ENCODE measurements around the gene IL1RL1.

The IL1RL1 gene

DNA sequence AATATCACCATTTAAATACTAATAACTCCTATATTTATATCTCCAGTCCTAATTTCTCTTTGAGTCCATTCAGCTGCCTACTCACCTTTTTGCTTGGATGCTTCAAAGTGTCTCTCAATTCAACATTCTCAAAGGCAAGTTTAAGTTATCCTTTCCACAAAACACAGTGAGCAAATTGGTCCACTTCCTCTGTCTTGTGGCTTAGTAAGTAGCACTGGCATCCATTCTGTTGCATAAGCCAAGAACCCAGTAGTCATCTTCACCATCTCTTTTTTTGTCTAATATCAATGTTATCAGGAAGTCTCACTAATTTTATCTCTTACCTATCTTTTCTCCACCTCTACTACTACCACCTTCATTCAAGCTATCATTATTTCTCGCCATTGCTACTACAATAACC, 27.4 kb upstream of the IL1RL1 start:
- H3K27me3 Mint-ChIP-seq = no peaks in the 10 kb centered on the region
- H3K9me3 Mint-ChIP-seq = no peaks in the 10 kb centered on the region
- H3K4me3 Mint-ChIP-seq = no peak overlapping the region
- H3K4me1 Mint-ChIP-seq (ENCODE audit: low read depth) = no peaks in the 10 kb centered on the region
- H3K36me3 Mint-ChIP-seq (ENCODE audit: low read depth) = no peaks in the 10 kb centered on the region
- H3K27ac Mint-ChIP-seq = no peak overlapping the region

DNA sequence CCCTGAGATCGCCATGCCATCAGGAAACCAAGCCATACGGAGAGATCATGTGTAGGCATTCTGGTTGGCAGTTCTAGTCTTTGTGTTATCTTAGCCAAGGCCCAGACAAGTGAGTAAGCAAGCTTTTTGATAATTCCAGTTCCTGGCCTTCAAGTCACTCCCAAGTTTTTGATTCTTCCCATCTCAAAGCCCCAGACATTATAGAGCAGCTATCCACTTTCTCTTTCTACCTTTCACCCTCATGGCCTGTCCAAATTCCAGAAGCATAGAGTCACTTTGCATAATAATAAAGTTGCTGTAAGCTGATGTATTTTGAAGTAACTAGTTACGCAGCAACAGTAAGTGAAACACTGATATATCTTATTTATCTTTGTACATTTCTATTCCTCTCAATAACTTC, 26.8 kb upstream of the IL1RL1 start:
- Mint-ChIP-seq H3K4me1 (ENCODE audit: low read depth) (no peaks in the 10 kb centered on the region), H3K9me3 (no peaks in the 10 kb centered on the region), H3K27ac (no peak overlapping the region), H3K4me3 (no peak overlapping the region), H3K27me3 (peaks cover 1% of the 10 kb centered on the region), H3K36me3 (ENCODE audit: low read depth) (no peaks in the 10 kb centered on the region)

- Mint-ChIP-seq H3K27ac (no peak overlapping the region), H3K4me1 (ENCODE audit: low read depth) (no peaks in the 10 kb centered on the region), H3K9me3 (no peaks in the 10 kb centered on the region), H3K4me3 (no peak overlapping the region), H3K27me3 (peaks cover 4% of the 10 kb centered on the region), H3K36me3 (ENCODE audit: low read depth) (no peaks in the 10 kb centered on the region)
Observed at GRCh38 chr2:102285368-102285767, 26.0 kb upstream of the IL1RL1 start.

DNA sequence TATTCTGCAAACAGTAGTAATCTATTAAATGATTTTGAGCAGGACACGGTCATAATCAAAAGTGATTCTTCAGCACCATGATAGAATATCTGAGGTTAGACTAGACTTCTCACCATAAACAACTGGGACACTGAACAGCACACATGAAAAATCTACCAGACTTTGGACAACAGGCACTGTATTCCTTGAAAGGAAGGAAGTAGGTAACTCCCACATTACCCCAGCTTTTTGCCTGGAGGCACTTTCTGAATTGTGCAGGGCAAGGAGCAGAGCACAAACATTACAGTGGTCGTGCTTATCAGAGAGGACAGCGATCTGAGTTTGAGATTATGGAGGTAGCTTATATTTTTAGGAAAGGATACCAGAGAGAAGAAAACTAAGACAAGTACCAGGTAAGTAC, 25.3 kb upstream of the IL1RL1 start:
- H3K9me3 Mint-ChIP-seq = no peaks in the 10 kb centered on the region
- H3K4me1 Mint-ChIP-seq (ENCODE audit: low read depth) = peaks cover 4% of the 10 kb centered on the region
- H3K4me3 Mint-ChIP-seq = no peak overlapping the region
- peaks cover 4% of the 10 kb centered on the region for H3K27me3 Mint-ChIP-seq
- no peak overlapping the region for H3K27ac Mint-ChIP-seq
- H3K36me3 Mint-ChIP-seq (ENCODE audit: low read depth) = no peaks in the 10 kb centered on the region

- Mint-ChIP-seq H3K36me3 (ENCODE audit: low read depth) (no peaks in the 10 kb centered on the region), H3K4me3 (no peak overlapping the region), H3K27me3 (peaks cover 12% of the 10 kb centered on the region), H3K4me1 (ENCODE audit: low read depth) (peaks cover 22% of the 10 kb centered on the region), H3K9me3 (no peaks in the 10 kb centered on the region), H3K27ac (no peak overlapping the region)
Observed at GRCh38 chr2:102289129-102289528, 22.2 kb upstream of the IL1RL1 start.

DNA sequence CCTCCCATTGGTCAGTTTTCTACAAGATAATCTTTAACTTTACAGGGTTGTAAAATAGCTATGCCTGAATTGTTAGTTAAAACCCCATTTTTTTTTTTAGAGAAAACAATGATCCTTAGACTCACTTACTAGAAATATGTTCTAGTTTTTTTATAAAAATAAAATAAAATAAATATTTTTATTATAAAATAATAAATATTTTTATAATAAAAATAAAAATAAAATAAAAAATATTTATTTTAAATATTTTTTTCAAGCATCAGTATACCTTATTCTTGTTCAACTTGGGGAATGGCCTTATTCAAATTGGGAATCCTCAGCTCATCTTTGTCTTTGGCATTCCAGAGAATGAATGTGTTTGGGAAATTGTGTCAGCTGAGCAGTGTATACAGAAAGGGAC, 20.8 kb upstream of the IL1RL1 start:
- Mint-ChIP-seq H3K4me1 (ENCODE audit: low read depth) (peaks cover 33% of the 10 kb centered on the region), H3K27me3 (peaks cover 12% of the 10 kb centered on the region), H3K4me3 (no peak overlapping the region)

GRCh38 chr2:102291319-102292075, 19.9 kb upstream of the IL1RL1 start:
- H3K27me3 Mint-ChIP-seq = peaks cover 12% of the 10 kb centered on the region
- no peaks in the 10 kb centered on the region for H3K36me3 Mint-ChIP-seq (ENCODE audit: low read depth)
- peaks cover 42% of the 10 kb centered on the region for H3K4me1 Mint-ChIP-seq (ENCODE audit: low read depth)
- no peak overlapping the region for H3K27ac Mint-ChIP-seq
- no peaks in the 10 kb centered on the region for H3K9me3 Mint-ChIP-seq
- H3K4me3 Mint-ChIP-seq = no peak overlapping the region

More for the DNA sequence above, 20.8 kb upstream of the IL1RL1 start:
- Mint-ChIP-seq H3K9me3 (no peaks in the 10 kb centered on the region), H3K36me3 (ENCODE audit: low read depth) (no peaks in the 10 kb centered on the region), H3K27ac (no peak overlapping the region)

- no peaks in the 10 kb centered on the region for H3K36me3 Mint-ChIP-seq (ENCODE audit: low read depth)
- H3K4me3 Mint-ChIP-seq = no peak overlapping the region
- peaks cover 63% of the 10 kb centered on the region for H3K4me1 Mint-ChIP-seq (ENCODE audit: low read depth)
- no peaks in the 10 kb centered on the region for H3K9me3 Mint-ChIP-seq
- H3K27me3 Mint-ChIP-seq = peaks cover 8% of the 10 kb centered on the region
- H3K27ac Mint-ChIP-seq = no peak overlapping the region
Observed at GRCh38 chr2:102294802-102295489, 16.4 kb upstream of the IL1RL1 start.

GRCh38 chr2:102295566-102295965, 15.8 kb upstream of the IL1RL1 start:
- Mint-ChIP-seq H3K36me3 (ENCODE audit: low read depth) (no peaks in the 10 kb centered on the region), H3K4me3 (no peak overlapping the region), H3K9me3 (no peaks in the 10 kb centered on the region), H3K27me3 (peaks cover 8% of the 10 kb centered on the region), H3K27ac (no peak overlapping the region), H3K4me1 (ENCODE audit: low read depth) (peaks cover 69% of the 10 kb centered on the region)

- no peaks in the 10 kb centered on the region for H3K36me3 Mint-ChIP-seq (ENCODE audit: low read depth)
- H3K4me3 Mint-ChIP-seq = no peak overlapping the region
- no peaks in the 10 kb centered on the region for H3K9me3 Mint-ChIP-seq
- H3K27ac Mint-ChIP-seq = peak overlapping the region; percentile 83
- peaks cover 71% of the 10 kb centered on the region for H3K4me1 Mint-ChIP-seq (ENCODE audit: low read depth)
- peaks cover 8% of the 10 kb centered on the region for H3K27me3 Mint-ChIP-seq
Observed at GRCh38 chr2:102296449-102296848, 14.9 kb upstream of the IL1RL1 start.

DNA sequence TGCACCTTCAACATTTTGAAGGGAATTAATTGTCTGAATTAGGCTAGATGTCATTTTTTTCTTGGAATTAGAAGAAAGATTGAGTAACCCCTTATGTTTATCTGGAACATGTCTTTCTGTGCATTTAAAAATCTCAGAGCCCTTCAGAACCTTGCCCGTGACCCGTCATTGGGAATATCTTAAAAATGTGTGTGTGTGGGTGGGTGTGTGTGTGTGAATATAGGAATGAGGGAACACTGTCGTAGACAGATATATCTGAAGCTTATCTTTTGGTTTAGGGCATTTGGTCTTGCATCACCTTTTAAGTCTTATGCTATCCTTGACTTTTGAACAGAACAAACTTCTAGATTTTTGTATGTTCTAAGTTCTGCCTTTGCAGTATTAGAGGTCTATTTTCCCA, 13.5 kb upstream of the IL1RL1 start:
- Mint-ChIP-seq H3K4me1 (ENCODE audit: low read depth) (peaks cover 73% of the 10 kb centered on the region), H3K27ac (no peak overlapping the region), H3K27me3 (peaks cover 7% of the 10 kb centered on the region), H3K9me3 (no peaks in the 10 kb centered on the region), H3K4me3 (no peak overlapping the region), H3K36me3 (ENCODE audit: low read depth) (no peaks in the 10 kb centered on the region)

GRCh38 chr2:102301867-102302362, 9.4 kb upstream of the IL1RL1 start:
- H3K27me3 Mint-ChIP-seq = peaks cover 3% of the 10 kb centered on the region
- H3K27ac Mint-ChIP-seq = peak overlapping the region; percentile 98
- peaks cover 81% of the 10 kb centered on the region for H3K4me1 Mint-ChIP-seq (ENCODE audit: low read depth)
- H3K36me3 Mint-ChIP-seq (ENCODE audit: low read depth) = peaks cover 9% of the 10 kb centered on the region
- peak overlapping the region; percentile 53 for H3K4me3 Mint-ChIP-seq
- H3K9me3 Mint-ChIP-seq = peaks cover 4% of the 10 kb centered on the region

DNA sequence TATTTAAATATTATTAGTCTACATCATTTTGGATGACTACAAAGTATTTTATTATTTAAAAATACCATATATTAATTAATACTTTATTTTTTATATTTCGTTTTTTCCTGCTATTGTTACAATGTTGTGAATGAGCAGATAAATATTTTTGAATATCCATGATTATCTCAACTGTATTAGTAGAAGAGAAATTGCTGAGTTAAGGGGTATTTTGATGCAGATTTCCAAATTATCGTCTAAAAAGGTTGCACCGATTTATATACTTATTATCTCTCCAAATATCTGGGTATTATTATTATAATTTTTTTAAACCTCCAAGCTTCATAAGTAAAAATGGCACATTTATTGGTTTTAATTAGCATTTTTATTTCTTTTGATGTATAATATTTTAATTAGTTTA, 8.9 kb upstream of the IL1RL1 start:
- Mint-ChIP-seq H3K9me3 (peaks cover 4% of the 10 kb centered on the region), H3K27ac (no peak overlapping the region), H3K27me3 (peaks cover 3% of the 10 kb centered on the region), H3K4me1 (ENCODE audit: low read depth) (peaks cover 80% of the 10 kb centered on the region), H3K36me3 (ENCODE audit: low read depth) (peaks cover 9% of the 10 kb centered on the region), H3K4me3 (no peak overlapping the region)

DNA sequence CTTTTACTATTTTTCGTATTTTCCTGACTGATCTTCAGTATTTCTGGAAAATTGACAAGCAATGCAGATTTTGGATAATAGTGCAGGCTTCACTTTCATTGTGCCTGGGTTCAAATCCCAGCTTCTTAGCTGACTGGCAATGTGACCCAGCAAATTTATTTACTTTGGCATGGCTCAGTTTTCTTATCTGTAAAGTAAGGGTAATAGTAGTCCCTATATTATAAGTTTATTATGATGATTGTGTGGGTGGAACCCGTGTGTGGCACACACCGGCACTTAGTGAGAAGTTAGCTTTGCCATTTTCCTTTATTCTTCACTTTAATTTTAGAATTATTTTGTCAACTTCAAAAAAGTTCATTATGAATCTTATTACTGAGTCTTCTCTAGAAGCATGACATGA, 7.8 kb upstream of the IL1RL1 start:
- Mint-ChIP-seq H3K9me3 (peaks cover 4% of the 10 kb centered on the region), H3K36me3 (ENCODE audit: low read depth) (peaks cover 9% of the 10 kb centered on the region), H3K27me3 (peaks cover 3% of the 10 kb centered on the region), H3K4me1 (ENCODE audit: low read depth) (peaks cover 74% of the 10 kb centered on the region), H3K4me3 (no peak overlapping the region), H3K27ac (peak overlapping the region; percentile 98)

GRCh38 chr2:102304268-102304667, 7.1 kb upstream of the IL1RL1 start:
- H3K27ac Mint-ChIP-seq = peak overlapping the region; percentile 98
- H3K9me3 Mint-ChIP-seq = peaks cover 4% of the 10 kb centered on the region
- peaks cover 67% of the 10 kb centered on the region for H3K4me1 Mint-ChIP-seq (ENCODE audit: low read depth)
- H3K27me3 Mint-ChIP-seq = peaks cover 3% of the 10 kb centered on the region
- peak overlapping the region; percentile 49 for H3K4me3 Mint-ChIP-seq
- peaks cover 9% of the 10 kb centered on the region for H3K36me3 Mint-ChIP-seq (ENCODE audit: low read depth)
